ENCODE measurements around the gene MME. TPM values are rescaled to one million over a fixed set of nuclear protein-coding genes. Genes with fewer than 3 reads are reported as not detected.

Gene MME
- total RNA-seq, 1 experiment from 2014 or later: 0.52 TPM

DNA sequence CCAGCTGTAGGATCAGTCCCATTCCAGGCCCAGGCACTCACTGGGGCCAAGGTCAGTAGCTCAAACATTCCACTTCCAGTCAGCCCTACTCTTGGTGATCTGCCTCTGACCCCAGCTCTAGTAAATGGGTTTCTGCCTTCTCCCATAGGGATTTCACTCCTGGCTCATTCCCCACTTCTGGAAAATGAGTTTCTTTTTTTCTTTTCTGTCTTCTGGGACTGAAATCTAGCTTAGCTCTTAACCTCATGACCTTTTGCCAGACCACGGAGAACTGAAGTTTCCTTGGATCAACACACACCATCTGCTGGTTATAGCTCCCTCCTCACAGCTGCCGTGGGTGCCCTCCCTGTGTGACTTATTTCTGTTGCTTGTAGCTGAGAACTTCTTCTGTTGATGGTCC is 21.3 kb downstream of the MME start:
- TF ChIP-seq, protein P1, sequence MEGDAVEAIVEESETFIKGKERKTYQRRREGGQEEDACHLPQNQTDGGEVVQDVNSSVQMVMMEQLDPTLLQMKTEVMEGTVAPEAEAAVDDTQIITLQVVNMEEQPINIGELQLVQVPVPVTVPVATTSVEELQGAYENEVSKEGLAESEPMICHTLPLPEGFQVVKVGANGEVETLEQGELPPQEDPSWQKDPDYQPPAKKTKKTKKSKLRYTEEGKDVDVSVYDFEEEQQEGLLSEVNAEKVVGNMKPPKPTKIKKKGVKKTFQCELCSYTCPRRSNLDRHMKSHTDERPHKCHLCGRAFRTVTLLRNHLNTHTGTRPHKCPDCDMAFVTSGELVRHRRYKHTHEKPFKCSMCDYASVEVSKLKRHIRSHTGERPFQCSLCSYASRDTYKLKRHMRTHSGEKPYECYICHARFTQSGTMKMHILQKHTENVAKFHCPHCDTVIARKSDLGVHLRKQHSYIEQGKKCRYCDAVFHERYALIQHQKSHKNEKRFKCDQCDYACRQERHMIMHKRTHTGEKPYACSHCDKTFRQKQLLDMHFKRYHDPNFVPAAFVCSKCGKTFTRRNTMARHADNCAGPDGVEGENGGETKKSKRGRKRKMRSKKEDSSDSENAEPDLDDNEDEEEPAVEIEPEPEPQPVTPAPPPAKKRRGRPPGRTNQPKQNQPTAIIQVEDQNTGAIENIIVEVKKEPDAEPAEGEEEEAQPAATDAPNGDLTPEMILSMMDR (IDR thresholded peaks at IDR 0.05; ENCODE audit: insufficient read depth in 1 of 2, low read depth in 1 of 2, low read length in 1 of 2, severe bottlenecking in 1 of 2, unreplicated experiment in 1 of 2): no peak
- no peaks in the 10 kb centered on the region for H3K27me3 ChIP-seq (replicated peaks; ENCODE audit: control insufficient read depth, insufficient read depth, low read length)
- H3K36me3 ChIP-seq (ENCODE audit: control insufficient read depth, insufficient read depth, low read length): no peaks in the 10 kb centered on the region
- no peak for DNase-seq
- CTCF ChIA-PET: no interaction called here
- no peak overlapping the region for H3K4me3 Mint-ChIP-seq (ENCODE audit: unreplicated experiment)
- intact Hi-C loops (cut with micrococcal nuclease; ENCODE audit: unreplicated experiment): no loop called here
- H3K27ac Mint-ChIP-seq (ENCODE audit: unreplicated experiment): no peak overlapping the region
- POLR2A ChIA-PET: no interaction called here
- no TSS peak for BruUV-seq (replicated peaks)
- H3K9me3 ChIP-seq: no peaks in the 10 kb centered on the region
- H3K36me3 Mint-ChIP-seq (ENCODE audit: insufficient read depth, unreplicated experiment): no peaks in the 10 kb centered on the region
- H3K4me1 ChIP-seq: no peaks in the 10 kb centered on the region
- no peak overlapping the region for H3K4me3 ChIP-seq (ENCODE audit: low read depth, low read length)
- no peaks in the 10 kb centered on the region for H3K4me1 Mint-ChIP-seq (ENCODE audit: low read depth, unreplicated experiment)
- H3K27me3 Mint-ChIP-seq (ENCODE audit: insufficient read depth, unreplicated experiment): peaks cover 4% of the 10 kb centered on the region
- no peaks in the 10 kb centered on the region for H3K9me3 Mint-ChIP-seq (ENCODE audit: unreplicated experiment)

- H3K4me3 ChIP-seq (ENCODE audit: low read depth, low read length): no peak overlapping the region
- TF ChIP-seq, protein P1 (IDR thresholded peaks at IDR 0.05; ENCODE audit: insufficient read depth in 1 of 2, low read depth in 1 of 2, low read length in 1 of 2, severe bottlenecking in 1 of 2, unreplicated experiment in 1 of 2): no peak
- ChIA-PET CTCF (no interaction called here), POLR2A (no interaction called here)
- Mint-ChIP-seq H3K9me3 (ENCODE audit: unreplicated experiment) (no peaks in the 10 kb centered on the region), H3K36me3 (ENCODE audit: insufficient read depth, unreplicated experiment) (no peaks in the 10 kb centered on the region), H3K4me3 (ENCODE audit: unreplicated experiment) (no peak overlapping the region), H3K27ac (ENCODE audit: unreplicated experiment) (no peak overlapping the region), H3K27me3 (ENCODE audit: insufficient read depth, unreplicated experiment) (peaks cover 4% of the 10 kb centered on the region), H3K4me1 (ENCODE audit: low read depth, unreplicated experiment) (no peaks in the 10 kb centered on the region)
- no peaks in the 10 kb centered on the region for H3K9me3 ChIP-seq
- BruUV-seq (replicated peaks): no TSS peak
- no peaks in the 10 kb centered on the region for H3K27me3 ChIP-seq (replicated peaks; ENCODE audit: control insufficient read depth, insufficient read depth, low read length)
- no peaks in the 10 kb centered on the region for H3K36me3 ChIP-seq (ENCODE audit: control insufficient read depth, insufficient read depth, low read length)
- intact Hi-C loops (cut with micrococcal nuclease; ENCODE audit: unreplicated experiment): no loop called here
- H3K4me1 ChIP-seq: no peaks in the 10 kb centered on the region
- no peak for DNase-seq
These were observed 22.2 kb downstream of the MME start for GRCh38 chr3:155102329-155102728.

DNA sequence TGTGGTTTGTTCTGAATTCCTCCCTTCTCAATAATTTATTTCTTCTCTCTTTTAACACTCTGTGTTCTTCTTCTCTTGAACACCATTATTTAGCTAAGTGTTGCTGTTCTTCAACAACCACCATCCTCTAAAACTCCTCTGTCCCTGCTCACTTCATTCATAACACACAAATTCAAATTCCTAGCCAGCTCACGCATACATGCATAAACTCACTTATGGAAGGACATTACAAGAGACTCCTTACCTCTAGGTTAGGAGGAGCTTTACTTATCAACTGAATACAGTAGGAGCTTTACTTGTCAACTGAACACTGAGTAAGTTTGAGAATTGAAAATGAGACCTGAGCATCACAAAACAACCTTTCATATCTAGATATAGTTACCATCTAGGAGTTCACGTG is 23.6 kb downstream of the MME start:
- peaks cover 4% of the 10 kb centered on the region for H3K27me3 Mint-ChIP-seq (ENCODE audit: insufficient read depth, unreplicated experiment)
- intact Hi-C loops (cut with micrococcal nuclease; ENCODE audit: unreplicated experiment): no loop called here
- H3K36me3 Mint-ChIP-seq (ENCODE audit: insufficient read depth, unreplicated experiment): no peaks in the 10 kb centered on the region
- TF ChIP-seq, protein P1 (IDR thresholded peaks at IDR 0.05; ENCODE audit: insufficient read depth in 1 of 2, low read depth in 1 of 2, low read length in 1 of 2, severe bottlenecking in 1 of 2, unreplicated experiment in 1 of 2): no peak
- no peaks in the 10 kb centered on the region for H3K4me1 Mint-ChIP-seq (ENCODE audit: low read depth, unreplicated experiment)
- H3K27ac Mint-ChIP-seq (ENCODE audit: unreplicated experiment): no peak overlapping the region
- no peak for DNase-seq
- Histone ChIP-seq H3K4me1 (no peaks in the 10 kb centered on the region), H3K27me3 (replicated peaks; ENCODE audit: control insufficient read depth, insufficient read depth, low read length) (no peaks in the 10 kb centered on the region), H3K4me3 (ENCODE audit: low read depth, low read length) (no peak overlapping the region), H3K9me3 (no peaks in the 10 kb centered on the region), H3K36me3 (ENCODE audit: control insufficient read depth, insufficient read depth, low read length) (no peaks in the 10 kb centered on the region)
- no peak overlapping the region for H3K4me3 Mint-ChIP-seq (ENCODE audit: unreplicated experiment)
- ChIA-PET CTCF (no interaction called here), POLR2A (no interaction called here)
- no TSS peak for BruUV-seq (replicated peaks)
- no peaks in the 10 kb centered on the region for H3K9me3 Mint-ChIP-seq (ENCODE audit: unreplicated experiment)

All from Caco-2 (cell line).